GM20000 (cell line): ENCODE measurements around the gene LPCAT2.

ENCODE experiments used
- DNase-seq: peaks from one replicate; pipeline ENCODE4 v3.0.0; 2012; ENCODE audit warnings: low spot score
- CTCF ChIP-seq: IDR thresholded peaks from 2 replicates; pipeline ENCODE4 v1.5.1; 2012; ENCODE audit warnings: mild to moderate bottlenecking, control low read depth; ENCODE audit errors: extremely low read depth, missing control alignments

The LPCAT2 gene

GRCh38 chr16:55515111-55515510, 6.2 kb downstream of the LPCAT2 start:
- TF ChIP-seq CTCF, result no peak
- DNase-seq, result no peak

GRCh38 chr16:55521792-55522191, 12.9 kb downstream of the LPCAT2 start:
- no peak for TF ChIP-seq CTCF
- no peak for DNase-seq

GRCh38 chr16:55526441-55526840, 17.6 kb downstream of the LPCAT2 start:
- DNase-seq, result no peak
- no peak for TF ChIP-seq CTCF

- TF ChIP-seq CTCF, result no peak
Observed at GRCh38 chr16:55527885-55528284, 19.0 kb downstream of the LPCAT2 start.

GRCh38 chr16:55529018-55529417, 20.1 kb downstream of the LPCAT2 start:
- TF ChIP-seq CTCF, result no peak
- DNase-seq, result no peak

More at GRCh38 chr16:55527885-55528284, 19.0 kb downstream of the LPCAT2 start:
- DNase-seq, result no peak

- TF ChIP-seq CTCF, result no peak
- DNase-seq, result no peak
Observed at GRCh38 chr16:55530316-55530856, 21.5 kb downstream of the LPCAT2 start.

- no peak for DNase-seq
- TF ChIP-seq CTCF, result no peak
Observed at GRCh38 chr16:55532227-55532626, 23.4 kb downstream of the LPCAT2 start.
